ENCODE measurements around the gene METTL8. TPM values are rescaled to one million over a fixed set of nuclear protein-coding genes. Genes with fewer than 3 reads are reported as not detected.

Gene METTL8
- total and polyA plus RNA-seq, 2 of the 13 experiments (the other 11 are each of a cell fraction or from before 2014, with no cell fraction given) = 18.6 to 68.2 TPM

DNA sequence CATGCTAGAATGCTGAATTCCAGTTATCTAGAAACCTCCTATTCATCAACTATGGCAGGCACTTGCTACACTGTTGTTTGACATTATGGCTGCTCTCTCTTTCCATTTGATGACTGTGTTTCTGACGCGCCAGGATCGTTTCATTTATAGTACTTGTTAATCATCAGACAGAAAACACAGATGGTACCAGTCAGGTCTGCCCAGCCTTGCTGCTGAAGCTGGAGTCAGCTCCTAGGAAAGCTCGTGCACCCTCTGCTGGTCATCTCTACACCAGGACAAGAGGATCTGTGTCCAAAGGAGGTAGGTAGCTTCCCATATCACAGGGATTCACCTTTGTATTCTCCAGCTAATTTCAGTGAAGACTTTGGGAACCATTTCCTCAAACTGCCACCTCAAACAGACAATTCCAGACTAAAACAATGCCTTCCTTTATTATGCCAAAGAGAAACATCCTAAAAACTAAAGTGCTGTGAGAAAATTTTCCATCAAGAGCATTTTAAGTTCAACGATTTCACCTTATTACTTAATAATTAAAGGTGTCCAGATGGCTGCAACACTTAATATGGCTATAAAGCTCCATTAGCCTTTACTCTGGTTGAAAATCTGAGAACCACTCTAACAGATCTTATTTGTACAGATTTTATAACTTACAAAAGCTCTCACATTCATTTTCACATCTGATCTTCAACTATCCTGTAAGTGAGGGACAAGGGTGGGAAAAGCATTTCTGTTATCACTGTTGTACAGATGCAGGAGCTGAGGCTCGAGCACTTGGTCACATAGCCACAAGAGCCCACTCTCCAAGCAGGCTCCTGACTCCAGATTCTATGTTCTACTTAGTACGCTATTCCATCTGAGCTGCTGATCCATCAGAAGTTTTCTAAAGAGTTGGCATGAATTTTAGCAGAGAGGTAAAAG, 17.5 kb downstream of the METTL8 start (continued):
- TF ChIP-seq HNRNPK (IDR thresholded peaks at IDR 0.05; ENCODE audit: low read depth, low read length, poor library complexity, severe bottlenecking) (no peak), ARNT (IDR thresholded peaks at IDR 0.05) (no peak), HOXD1 (CRISPR knock-in tag; IDR thresholded peaks at IDR 0.05) (no peak), ZNF136 (CRISPR knock-in tag; IDR thresholded peaks at IDR 0.05; ENCODE audit: low read depth) (no peak), ZSCAN25 (CRISPR knock-in tag; IDR thresholded peaks at IDR 0.05) (no peak), YY1 (IDR thresholded peaks at IDR 0.05; ENCODE audit: insufficient read depth, insufficient replicate concordance, low read depth, low read length) (no peak), PHF5A (CRISPR knock-in tag; IDR thresholded peaks at IDR 0.05; ENCODE audit: low read depth, unreplicated experiment) (no peak), NR1H2 (CRISPR knock-in tag; IDR thresholded peaks at IDR 0.05; ENCODE audit: borderline replicate concordance, low read depth) (no peak), ZNF678 (CRISPR knock-in tag; IDR thresholded peaks at IDR 0.05) (no peak), CC2D1A (CRISPR knock-in tag; IDR thresholded peaks at IDR 0.05) (no peak), ZNF75D (CRISPR knock-in tag; IDR thresholded peaks at IDR 0.05; ENCODE audit: borderline replicate concordance) (no peak), DPF2 (CRISPR knock-in tag; IDR thresholded peaks at IDR 0.05; ENCODE audit: borderline replicate concordance, low read depth) (no peak), ZNF367 (CRISPR knock-in tag; IDR thresholded peaks at IDR 0.05; ENCODE audit: borderline replicate concordance) (no peak), ZNF562 (CRISPR knock-in tag; IDR thresholded peaks at IDR 0.05; ENCODE audit: borderline replicate concordance) (no peak), ZNF329 (CRISPR knock-in tag; IDR thresholded peaks at IDR 0.05; ENCODE audit: low read depth) (no peak)
- TF ChIP-seq, protein P1, sequence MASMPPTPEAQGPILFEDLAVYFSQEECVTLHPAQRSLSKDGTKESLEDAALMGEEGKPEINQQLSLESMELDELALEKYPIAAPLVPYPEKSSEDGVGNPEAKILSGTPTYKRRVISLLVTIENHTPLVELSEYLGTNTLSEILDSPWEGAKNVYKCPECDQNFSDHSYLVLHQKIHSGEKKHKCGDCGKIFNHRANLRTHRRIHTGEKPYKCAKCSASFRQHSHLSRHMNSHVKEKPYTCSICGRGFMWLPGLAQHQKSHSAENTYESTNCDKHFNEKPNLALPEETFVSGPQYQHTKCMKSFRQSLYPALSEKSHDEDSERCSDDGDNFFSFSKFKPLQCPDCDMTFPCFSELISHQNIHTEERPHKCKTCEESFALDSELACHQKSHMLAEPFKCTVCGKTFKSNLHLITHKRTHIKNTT (CRISPR knock-in tag; IDR thresholded peaks at IDR 0.05) = no peak
- TF ChIP-seq, protein P2, sequence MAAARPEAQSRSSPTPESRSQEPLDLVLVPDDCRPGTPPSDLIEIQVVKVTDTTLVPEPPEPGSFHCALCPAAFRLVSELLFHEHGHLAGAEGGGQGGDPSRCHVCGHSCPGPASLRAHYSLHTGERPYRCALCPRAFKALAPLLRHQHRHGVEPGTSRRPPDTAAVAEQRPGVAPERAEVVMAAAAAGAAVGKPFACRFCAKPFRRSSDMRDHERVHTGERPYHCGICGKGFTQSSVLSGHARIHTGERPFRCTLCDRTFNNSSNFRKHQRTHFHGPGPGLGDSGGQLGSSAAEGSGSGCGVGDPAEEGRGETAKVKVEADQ (CRISPR knock-in tag; IDR thresholded peaks at IDR 0.05; ENCODE audit: borderline replicate concordance) = peak; percentile 99
- TF ChIP-seq, protein P3, sequence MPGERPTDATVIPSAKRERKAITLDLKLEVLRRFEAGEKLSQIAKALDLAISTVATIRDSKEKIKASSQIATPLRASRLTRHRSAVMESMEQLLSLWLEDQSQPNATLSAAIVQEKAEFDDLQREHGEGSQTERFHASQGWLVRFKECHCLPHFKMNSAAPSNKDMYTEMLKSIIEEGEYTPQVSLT (CRISPR knock-in tag; IDR thresholded peaks at IDR 0.05; ENCODE audit: borderline replicate concordance, low read depth) = no peak
- TF ChIP-seq, protein P4, sequence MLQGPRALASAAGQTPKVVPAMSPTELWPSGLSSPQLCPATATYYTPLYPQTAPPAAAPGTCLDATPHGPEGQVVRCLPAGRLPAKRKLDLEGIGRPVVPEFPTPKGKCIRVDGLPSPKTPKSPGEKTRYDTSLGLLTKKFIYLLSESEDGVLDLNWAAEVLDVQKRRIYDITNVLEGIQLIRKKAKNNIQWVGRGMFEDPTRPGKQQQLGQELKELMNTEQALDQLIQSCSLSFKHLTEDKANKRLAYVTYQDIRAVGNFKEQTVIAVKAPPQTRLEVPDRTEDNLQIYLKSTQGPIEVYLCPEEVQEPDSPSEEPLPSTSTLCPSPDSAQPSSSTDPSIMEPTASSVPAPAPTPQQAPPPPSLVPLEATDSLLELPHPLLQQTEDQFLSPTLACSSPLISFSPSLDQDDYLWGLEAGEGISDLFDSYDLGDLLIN (CRISPR knock-in tag; IDR thresholded peaks at IDR 0.05; ENCODE audit: borderline replicate concordance) = no peak
- TF ChIP-seq, protein P5, sequence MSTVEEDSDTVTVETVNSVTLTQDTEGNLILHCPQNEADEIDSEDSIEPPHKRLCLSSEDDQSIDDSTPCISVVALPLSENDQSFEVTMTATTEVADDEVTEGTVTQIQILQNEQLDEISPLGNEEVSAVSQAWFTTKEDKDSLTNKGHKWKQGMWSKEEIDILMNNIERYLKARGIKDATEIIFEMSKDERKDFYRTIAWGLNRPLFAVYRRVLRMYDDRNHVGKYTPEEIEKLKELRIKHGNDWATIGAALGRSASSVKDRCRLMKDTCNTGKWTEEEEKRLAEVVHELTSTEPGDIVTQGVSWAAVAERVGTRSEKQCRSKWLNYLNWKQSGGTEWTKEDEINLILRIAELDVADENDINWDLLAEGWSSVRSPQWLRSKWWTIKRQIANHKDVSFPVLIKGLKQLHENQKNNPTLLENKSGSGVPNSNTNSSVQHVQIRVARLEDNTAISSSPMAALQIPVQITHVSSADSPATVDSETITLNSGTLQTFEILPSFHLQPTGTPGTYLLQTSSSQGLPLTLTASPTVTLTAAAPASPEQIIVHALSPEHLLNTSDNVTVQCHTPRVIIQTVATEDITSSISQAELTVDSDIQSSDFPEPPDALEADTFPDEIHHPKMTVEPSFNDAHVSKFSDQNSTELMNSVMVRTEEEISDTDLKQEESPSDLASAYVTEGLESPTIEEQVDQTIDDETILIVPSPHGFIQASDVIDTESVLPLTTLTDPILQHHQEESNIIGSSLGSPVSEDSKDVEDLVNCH (CRISPR knock-in tag; IDR thresholded peaks at IDR 0.05) = no peak
- TF ChIP-seq, protein P6, sequence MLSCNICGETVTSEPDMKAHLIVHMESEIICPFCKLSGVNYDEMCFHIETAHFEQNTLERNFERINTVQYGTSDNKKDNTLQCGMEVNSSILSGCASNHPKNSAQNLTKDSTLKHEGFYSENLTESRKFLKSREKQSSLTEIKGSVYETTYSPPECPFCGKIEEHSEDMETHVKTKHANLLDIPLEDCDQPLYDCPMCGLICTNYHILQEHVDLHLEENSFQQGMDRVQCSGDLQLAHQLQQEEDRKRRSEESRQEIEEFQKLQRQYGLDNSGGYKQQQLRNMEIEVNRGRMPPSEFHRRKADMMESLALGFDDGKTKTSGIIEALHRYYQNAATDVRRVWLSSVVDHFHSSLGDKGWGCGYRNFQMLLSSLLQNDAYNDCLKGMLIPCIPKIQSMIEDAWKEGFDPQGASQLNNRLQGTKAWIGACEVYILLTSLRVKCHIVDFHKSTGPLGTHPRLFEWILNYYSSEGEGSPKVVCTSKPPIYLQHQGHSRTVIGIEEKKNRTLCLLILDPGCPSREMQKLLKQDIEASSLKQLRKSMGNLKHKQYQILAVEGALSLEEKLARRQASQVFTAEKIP (CRISPR knock-in tag; IDR thresholded peaks at IDR 0.05; ENCODE audit: borderline replicate concordance) = no peak

All from HepG2 (cell line).